PC-9 (cell line): ENCODE results near the gene DNAJC3. TPM values are rescaled to one million over a fixed set of nuclear protein-coding genes. Genes with fewer than 3 reads are reported as not detected.

Source experiments
- BruUV-seq: library from RNA; stranded (reverse); fragments of 400-500 nt; replicated peaks from 2 replicates; lab custom pipeline; 2021; lab: Mats Ljungman, UMichigan
- CTCF ChIA-PET: fragments of 300-600 bp; sonication (Branson Sonifier 250); formaldehyde crosslinking; loops from one replicate; lab custom pipeline; 2022; ENCODE audit warnings: antibody characterized with exemption; lab: Charles Lee
- POLR2A ChIA-PET: fragments of 300-600 bp; sonication (Branson Sonifier 250); formaldehyde crosslinking; loops from one replicate; lab custom pipeline; 2022; ENCODE audit warnings: antibody characterized with exemption; ENCODE audit not compliant: unreplicated experiment; lab: Charles Lee
- DNase-seq, 2 experiments: peaks; one replicate each; pipeline versions ENCODE4 v3.0.0 to v3.0.0-alpha.2; 2015 to 2022; ENCODE audit warnings: mixed read lengths in 1 of 2
- H2AFZ ChIP-seq: fragments of 200-600 bp; sonication (generic); 2 replicates; pipeline ENCODE4 v1.8.1; 2017; ENCODE audit warnings: antibody characterized with exemption
- H3F3A ChIP-seq: fragments of 200-600 bp; sonication (generic); 2 replicates; pipeline ENCODE4 v1.8.1; 2017; ENCODE audit warnings: antibody characterized with exemption, mild to moderate bottlenecking, low read depth; ENCODE audit not compliant: insufficient read depth
- H3K27ac ChIP-seq: fragments of 200-600 bp; sonication (generic); 2 replicates; pipeline ENCODE4 v1.6.1; 2016; ENCODE audit warnings: mixed run types
- H3K27me3 ChIP-seq: fragments of 200-600 bp; sonication (generic); 2 replicates; pipeline ENCODE4 v1.6.1; 2016; ENCODE audit warnings: low read depth, mixed run types; ENCODE audit not compliant: insufficient read depth
- H3K36me3 ChIP-seq: fragments of 200-600 bp; sonication (generic); 2 replicates; pipeline ENCODE4 v1.6.1; 2016; ENCODE audit warnings: low read depth, mixed run types
- H3K4me1 ChIP-seq: fragments of 200-600 bp; sonication (generic); replicated peaks from 2 replicates; pipeline ENCODE4 v1.6.1; 2016; ENCODE audit warnings: mixed run types; ENCODE audit not compliant: insufficient read depth
- H3K4me2 ChIP-seq: fragments of 200-600 bp; sonication (generic); 2 replicates; pipeline ENCODE4 v1.6.1; 2017; ENCODE audit warnings: mixed run types
- H3K4me3 ChIP-seq: fragments of 200-600 bp; sonication (generic); 2 replicates; pipeline ENCODE4 v1.6.1; 2016; ENCODE audit warnings: mixed run types
- H3K79me2 ChIP-seq: fragments of 200-600 bp; sonication (generic); 2 replicates; pipeline ENCODE4 v1.6.1; 2017; ENCODE audit warnings: low read depth, mixed run types
- H3K9me2 ChIP-seq: fragments of 200-600 bp; sonication (generic); 2 replicates; pipeline ENCODE4 v1.8.1; 2017; ENCODE audit warnings: mild to moderate bottlenecking; ENCODE audit not compliant: insufficient read depth
- H3K9me3 ChIP-seq: fragments of 200-600 bp; sonication (generic); 2 replicates; pipeline ENCODE4 v1.8.1; 2016; ENCODE audit warnings: low read depth; ENCODE audit not compliant: insufficient read depth
- H4K20me1 ChIP-seq: fragments of 200-600 bp; sonication (generic); 2 replicates; pipeline ENCODE4 v1.8.1; 2017; ENCODE audit not compliant: insufficient read depth
- EZH2 ChIP-seq: fragments of 200-600 bp; sonication (generic); IDR thresholded peaks from 2 replicates; pipeline ENCODE4 v1.8.0; 2017; ENCODE audit warnings: antibody characterized with exemption, low read depth
- intact Hi-C: fragments of 100-400 bp; cut with micrococcal nuclease; formaldehyde crosslinking; loops from one replicate; pipeline ENCODE4 v1.10.0; 2022; ENCODE audit not compliant: unreplicated experiment
- total RNA-seq: library from RNA; stranded (reverse); gene quantifications from 2 replicates; pipeline ENCODE4 v1.2.3, GENCODE V29; 2021
- TF ChIP-seq, protein P1 (sequence below): fragments of 200-600 bp; sonication (generic); conservative IDR thresholded peaks from 2 replicates; pipeline ENCODE4 v1.6.1; 2017; ENCODE audit warnings: mixed run types, antibody characterized with exemption, mild to moderate bottlenecking, moderate library complexity

Gene DNAJC3
- total RNA-seq, 1 experiment from 2014 or later = 10.5 TPM

- no peak overlapping the region for H3K4me3 ChIP-seq
- intact Hi-C loops = no loop called here
- no peak for TF ChIP-seq EZH2
- TF ChIP-seq, protein P1, sequence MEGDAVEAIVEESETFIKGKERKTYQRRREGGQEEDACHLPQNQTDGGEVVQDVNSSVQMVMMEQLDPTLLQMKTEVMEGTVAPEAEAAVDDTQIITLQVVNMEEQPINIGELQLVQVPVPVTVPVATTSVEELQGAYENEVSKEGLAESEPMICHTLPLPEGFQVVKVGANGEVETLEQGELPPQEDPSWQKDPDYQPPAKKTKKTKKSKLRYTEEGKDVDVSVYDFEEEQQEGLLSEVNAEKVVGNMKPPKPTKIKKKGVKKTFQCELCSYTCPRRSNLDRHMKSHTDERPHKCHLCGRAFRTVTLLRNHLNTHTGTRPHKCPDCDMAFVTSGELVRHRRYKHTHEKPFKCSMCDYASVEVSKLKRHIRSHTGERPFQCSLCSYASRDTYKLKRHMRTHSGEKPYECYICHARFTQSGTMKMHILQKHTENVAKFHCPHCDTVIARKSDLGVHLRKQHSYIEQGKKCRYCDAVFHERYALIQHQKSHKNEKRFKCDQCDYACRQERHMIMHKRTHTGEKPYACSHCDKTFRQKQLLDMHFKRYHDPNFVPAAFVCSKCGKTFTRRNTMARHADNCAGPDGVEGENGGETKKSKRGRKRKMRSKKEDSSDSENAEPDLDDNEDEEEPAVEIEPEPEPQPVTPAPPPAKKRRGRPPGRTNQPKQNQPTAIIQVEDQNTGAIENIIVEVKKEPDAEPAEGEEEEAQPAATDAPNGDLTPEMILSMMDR = no peak
These were observed 35.5 kb upstream of the DNAJC3 start for GRCh38 chr13:95641291-95642027.

GRCh38 chr13:95642028-95642621 lies 34.8 kb upstream of the DNAJC3 start:
- intact Hi-C loops = no loop called here
- no peaks in the 10 kb centered on the region for H4K20me1 ChIP-seq
- H3K9me2 ChIP-seq = no peaks in the 10 kb centered on the region; the same call in 1 of the 2 replicates
- no peak overlapping the region for H3K27ac ChIP-seq
- CTCF ChIA-PET = no interaction called here
- no peaks in the 10 kb centered on the region for H3K4me1 ChIP-seq
- no peaks in the 10 kb centered on the region for H3K36me3 ChIP-seq
- H3K4me3 ChIP-seq = no peak overlapping the region
- no peak for TF ChIP-seq EZH2
- TF ChIP-seq, protein P1 = no peak
- no TSS peak for BruUV-seq
- no peaks in the 10 kb centered on the region for H3K79me2 ChIP-seq
- no peak overlapping the region for H2AFZ ChIP-seq
- DNase-seq = no peak
- no peaks in the 10 kb centered on the region for H3K27me3 ChIP-seq
- no peaks in the 10 kb centered on the region for H3F3A ChIP-seq
- no peaks in the 10 kb centered on the region for H3K9me3 ChIP-seq
- POLR2A ChIA-PET = no interaction called here
- H3K4me2 ChIP-seq = no peak overlapping the region

More at GRCh38 chr13:95641291-95642027, 35.5 kb upstream of the DNAJC3 start:
- Histone ChIP-seq H3K36me3 (no peaks in the 10 kb centered on the region), H3K9me2 (no peaks in the 10 kb centered on the region; the same call in 1 of the 2 replicates), H3K4me1 (no peaks in the 10 kb centered on the region), H4K20me1 (no peaks in the 10 kb centered on the region), H3K79me2 (no peaks in the 10 kb centered on the region), H3F3A (no peaks in the 10 kb centered on the region), H3K9me3 (no peaks in the 10 kb centered on the region), H2AFZ (no peak overlapping the region), H3K27me3 (no peaks in the 10 kb centered on the region), H3K27ac (no peak overlapping the region), H3K4me2 (no peak overlapping the region)
- BruUV-seq = no TSS peak
- ChIA-PET POLR2A (no interaction called here), CTCF (no interaction called here)
- DNase-seq = no peak

DNA sequence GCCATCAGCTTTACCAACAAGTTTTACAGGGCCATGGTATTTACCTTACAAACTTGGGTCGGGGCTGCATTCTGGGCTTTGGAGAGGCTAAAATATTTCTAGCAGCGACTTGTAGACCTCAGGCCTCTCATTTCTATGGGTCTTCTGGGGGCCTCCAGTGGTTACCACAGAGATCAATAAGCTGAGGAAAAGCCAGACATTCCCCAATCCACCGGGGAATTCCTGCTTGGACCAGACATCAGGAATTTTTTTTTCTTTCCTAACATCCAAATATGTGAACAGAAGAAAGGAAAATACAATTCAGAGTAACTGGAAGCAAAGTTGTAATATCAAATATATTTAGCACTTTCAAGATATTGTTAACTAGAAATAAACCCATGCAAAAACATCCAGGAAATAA lies 33.9 kb upstream of the DNAJC3 start:
- Histone ChIP-seq H3K36me3 (no peaks in the 10 kb centered on the region), H3K9me2 (no peaks in the 10 kb centered on the region), H3K9me3 (no peaks in the 10 kb centered on the region), H2AFZ (0 out of 2 replicates have a peak overlapping the region, but pooled peaks have one; percentile 12), H4K20me1 (no peaks in the 10 kb centered on the region), H3K4me3 (no peak overlapping the region), H3K27me3 (no peaks in the 10 kb centered on the region), H3K4me2 (no peak overlapping the region), H3K4me1 (no peaks in the 10 kb centered on the region; the same call in 1 of the 2 replicates), H3K79me2 (no peaks in the 10 kb centered on the region), H3K27ac (no peak overlapping the region), H3F3A (no peaks in the 10 kb centered on the region)
- ChIA-PET POLR2A (no interaction called here), CTCF (interaction anchor here (0.6 kb wide), 1 partner anchor 262 kb away, joined by 5 read pairs; no protein-coding TSS in a partner anchor)
- DNase-seq = no peak
- intact Hi-C loops = no loop called here
- TF ChIP-seq, protein P1 = no peak
- no peak for TF ChIP-seq EZH2
- no TSS peak for BruUV-seq
